ENCODE measurements around the gene ELAC2. TPM values are rescaled to one million over a fixed set of nuclear protein-coding genes. Genes with fewer than 3 reads are reported as not detected.

ELAC2 gene
- total RNA-seq, 1 experiment from 2014 or later = 64.4 TPM

DNA sequence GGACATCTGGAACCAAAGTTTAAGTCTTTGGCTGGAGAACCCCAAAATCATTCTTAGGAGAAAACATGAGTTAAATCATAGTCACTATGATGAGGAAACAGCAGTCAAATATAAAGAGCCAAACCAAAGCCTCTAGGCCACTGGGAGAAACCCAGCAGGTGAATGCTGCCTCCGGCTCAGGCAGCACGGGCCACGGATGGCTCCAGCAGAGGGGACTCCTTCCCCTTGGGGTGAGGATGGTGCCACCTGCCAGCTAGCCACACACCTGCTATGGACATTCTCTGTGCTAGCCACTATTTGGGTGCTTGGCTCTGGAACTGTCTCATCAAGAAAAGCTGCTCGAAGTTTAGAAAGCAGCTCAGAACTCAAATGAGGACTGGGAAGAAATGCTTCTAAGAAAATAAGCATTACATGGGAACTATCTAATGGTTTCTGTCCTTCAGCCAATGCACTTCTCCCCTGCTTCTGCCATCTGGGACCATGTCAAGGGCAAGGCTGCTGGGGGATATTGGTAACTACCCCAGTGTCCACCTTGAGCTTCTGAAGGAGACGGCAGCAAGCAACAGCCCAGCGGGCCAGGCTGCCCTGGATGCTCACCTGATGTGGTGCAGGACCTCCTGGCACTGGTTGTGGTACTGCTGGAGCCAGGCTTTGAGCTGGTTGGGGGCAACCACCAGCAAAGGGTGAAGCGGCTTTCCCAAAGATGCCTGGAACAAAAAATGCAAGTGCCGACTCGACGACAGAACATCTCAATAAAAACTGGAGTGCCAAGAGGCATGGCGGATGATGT lies 22.5 kb downstream of the ELAC2 start:
- POLR2A ChIA-PET (ENCODE audit: low non-redundant PET) = no interaction called here
- intact Hi-C loops (cut with micrococcal nuclease; ENCODE audit: unreplicated experiment) = no loop called here
- H3K4me1 ChIP-seq (ENCODE audit: insufficient read depth, low read length, poor library complexity, severe bottlenecking) = no peaks in the 10 kb centered on the region
- H3K27ac ChIP-seq (ENCODE audit: low read depth, low read length, poor library complexity, severe bottlenecking) = no peak overlapping the region
- no peaks in the 10 kb centered on the region for H3K27me3 ChIP-seq (replicated peaks; ENCODE audit: insufficient read depth, low read depth, low read length, poor library complexity)
- CTCF ChIA-PET = no interaction called here
- no peak for DNase-seq (ENCODE audit: low spot score)
- peaks cover 60% of the 10 kb centered on the region for H3K36me3 ChIP-seq (ENCODE audit: insufficient read depth, low read length, poor library complexity, severe bottlenecking)
- H3K4me3 ChIP-seq (ENCODE audit: low read depth, low read length, poor library complexity, severe bottlenecking) = no peak overlapping the region
- TF ChIP-seq EZH2 (IDR thresholded peaks at IDR 0.05; ENCODE audit: borderline replicate concordance, low read depth, low read length, poor library complexity, severe bottlenecking) = no peak
- TF ChIP-seq, protein P1, sequence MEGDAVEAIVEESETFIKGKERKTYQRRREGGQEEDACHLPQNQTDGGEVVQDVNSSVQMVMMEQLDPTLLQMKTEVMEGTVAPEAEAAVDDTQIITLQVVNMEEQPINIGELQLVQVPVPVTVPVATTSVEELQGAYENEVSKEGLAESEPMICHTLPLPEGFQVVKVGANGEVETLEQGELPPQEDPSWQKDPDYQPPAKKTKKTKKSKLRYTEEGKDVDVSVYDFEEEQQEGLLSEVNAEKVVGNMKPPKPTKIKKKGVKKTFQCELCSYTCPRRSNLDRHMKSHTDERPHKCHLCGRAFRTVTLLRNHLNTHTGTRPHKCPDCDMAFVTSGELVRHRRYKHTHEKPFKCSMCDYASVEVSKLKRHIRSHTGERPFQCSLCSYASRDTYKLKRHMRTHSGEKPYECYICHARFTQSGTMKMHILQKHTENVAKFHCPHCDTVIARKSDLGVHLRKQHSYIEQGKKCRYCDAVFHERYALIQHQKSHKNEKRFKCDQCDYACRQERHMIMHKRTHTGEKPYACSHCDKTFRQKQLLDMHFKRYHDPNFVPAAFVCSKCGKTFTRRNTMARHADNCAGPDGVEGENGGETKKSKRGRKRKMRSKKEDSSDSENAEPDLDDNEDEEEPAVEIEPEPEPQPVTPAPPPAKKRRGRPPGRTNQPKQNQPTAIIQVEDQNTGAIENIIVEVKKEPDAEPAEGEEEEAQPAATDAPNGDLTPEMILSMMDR (conservative IDR thresholded peaks at IDR 0.05; ENCODE audit: low read depth, low read length) = no peak
- H3K9me3 ChIP-seq (ENCODE audit: low read depth, low read length, poor library complexity, severe bottlenecking) = no peaks in the 10 kb centered on the region
- no TSS peak for BruUV-seq (replicated peaks)

DNA sequence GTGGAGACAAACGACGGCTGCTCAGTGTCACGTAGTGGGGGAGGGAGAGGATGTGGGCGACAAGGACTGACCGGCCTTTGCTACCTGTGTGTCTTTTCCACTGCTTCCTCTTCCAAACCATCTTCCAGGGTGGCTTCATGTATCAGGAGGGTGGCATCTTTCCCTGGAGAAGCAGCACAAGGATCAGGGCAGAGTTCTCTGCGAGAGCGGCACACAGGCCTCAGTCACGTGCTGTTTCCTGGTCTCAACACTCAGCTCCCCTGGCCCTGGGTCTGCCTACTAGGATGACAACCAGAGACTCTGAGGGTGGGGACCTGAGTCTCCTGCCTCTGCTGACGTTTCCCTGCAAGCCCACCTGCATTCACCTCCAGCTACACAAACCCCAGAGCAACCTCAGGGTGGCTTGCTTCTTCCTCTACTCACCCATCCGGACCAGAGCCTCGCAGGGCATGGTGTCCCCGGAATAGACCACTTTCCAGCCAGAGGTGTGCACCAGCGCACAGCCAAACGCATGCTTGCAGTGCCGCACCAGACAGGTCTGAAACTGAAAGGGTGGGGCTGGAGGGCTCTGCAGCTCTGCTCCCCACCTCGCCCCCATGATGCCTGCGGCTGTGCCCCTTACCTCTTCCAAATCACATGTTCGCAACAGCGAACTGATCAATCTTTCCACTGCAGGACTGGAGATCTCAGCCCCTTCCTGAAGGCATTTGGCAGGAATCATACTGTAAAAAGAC lies 23.3 kb downstream of the ELAC2 start:
- Histone ChIP-seq H3K27ac (ENCODE audit: low read depth, low read length, poor library complexity, severe bottlenecking) (no peak overlapping the region), H3K36me3 (ENCODE audit: insufficient read depth, low read length, poor library complexity, severe bottlenecking) (peaks cover 56% of the 10 kb centered on the region), H3K4me3 (ENCODE audit: low read depth, low read length, poor library complexity, severe bottlenecking) (no peak overlapping the region), H3K4me1 (ENCODE audit: insufficient read depth, low read length, poor library complexity, severe bottlenecking) (no peaks in the 10 kb centered on the region), H3K9me3 (ENCODE audit: low read depth, low read length, poor library complexity, severe bottlenecking) (no peaks in the 10 kb centered on the region), H3K27me3 (replicated peaks; ENCODE audit: insufficient read depth, low read depth, low read length, poor library complexity) (no peaks in the 10 kb centered on the region)
- ChIA-PET POLR2A (ENCODE audit: low non-redundant PET) (interaction anchor here (0.6 kb wide), 1 partner anchor 1532 kb away, joined by 4 read pairs; no protein-coding TSS in a partner anchor), CTCF (no interaction called here)
- intact Hi-C loops (cut with micrococcal nuclease; ENCODE audit: unreplicated experiment) = no loop called here
- DNase-seq (ENCODE audit: low spot score) = no peak
- no peak for TF ChIP-seq EZH2 (IDR thresholded peaks at IDR 0.05; ENCODE audit: borderline replicate concordance, low read depth, low read length, poor library complexity, severe bottlenecking)
- TF ChIP-seq, protein P1 (conservative IDR thresholded peaks at IDR 0.05; ENCODE audit: low read depth, low read length) = no peak
- BruUV-seq (replicated peaks) = no TSS peak

DNA sequence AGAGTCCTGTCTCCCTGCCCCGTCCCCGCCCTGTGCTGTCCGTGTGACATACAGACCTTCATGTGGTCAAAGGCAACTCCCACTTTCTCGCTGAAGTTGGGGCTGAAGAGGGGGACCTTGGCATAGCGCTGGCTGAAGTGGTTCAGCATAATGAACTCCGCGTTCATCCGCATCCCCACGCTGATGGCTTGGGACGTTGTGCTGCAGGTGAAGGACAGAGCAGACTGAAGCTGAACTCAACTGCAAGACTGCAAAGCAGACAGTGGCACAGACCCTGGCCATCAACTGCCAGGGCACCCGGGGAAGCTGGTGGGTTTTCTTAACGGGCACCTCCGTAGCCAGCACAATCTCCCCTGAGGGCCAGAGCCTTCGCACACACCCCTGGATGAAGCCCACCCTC lies 24.2 kb downstream of the ELAC2 start:
- Histone ChIP-seq H3K4me3 (ENCODE audit: low read depth, low read length, poor library complexity, severe bottlenecking) (no peak overlapping the region), H3K27me3 (replicated peaks; ENCODE audit: insufficient read depth, low read depth, low read length, poor library complexity) (no peaks in the 10 kb centered on the region), H3K27ac (ENCODE audit: low read depth, low read length, poor library complexity, severe bottlenecking) (no peak overlapping the region), H3K36me3 (ENCODE audit: insufficient read depth, low read length, poor library complexity, severe bottlenecking) (peaks cover 51% of the 10 kb centered on the region), H3K9me3 (ENCODE audit: low read depth, low read length, poor library complexity, severe bottlenecking) (no peaks in the 10 kb centered on the region), H3K4me1 (ENCODE audit: insufficient read depth, low read length, poor library complexity, severe bottlenecking) (no peaks in the 10 kb centered on the region)
- CTCF ChIA-PET = no interaction called here
- BruUV-seq (replicated peaks) = no TSS peak
- intact Hi-C loops (cut with micrococcal nuclease; ENCODE audit: unreplicated experiment) = no loop called here
- DNase-seq (ENCODE audit: low spot score) = no peak
- no peak for TF ChIP-seq EZH2 (IDR thresholded peaks at IDR 0.05; ENCODE audit: borderline replicate concordance, low read depth, low read length, poor library complexity, severe bottlenecking)
- TF ChIP-seq, protein P1 (conservative IDR thresholded peaks at IDR 0.05; ENCODE audit: low read depth, low read length) = no peak
- POLR2A ChIA-PET (ENCODE audit: low non-redundant PET) = no interaction called here

Data from A673 (cell line).